A673 (cell line): Measurements from ENCODE around the gene KDM6B. TPM values are rescaled to one million over a fixed set of nuclear protein-coding genes. Genes with fewer than 3 reads are reported as not detected.

Experiments used
- BruUV-seq: library from RNA; stranded (reverse); fragments of 400-500 nt; replicated peaks from 2 replicates; lab custom pipeline; 2021; lab: Mats Ljungman, UMichigan
- CTCF ChIA-PET: fragments of 300-600 bp; sonication (Branson Sonifier 250); formaldehyde crosslinking; loops from one replicate; lab custom pipeline; 2022; ENCODE audit warnings: antibody characterized with exemption; lab: Charles Lee
- POLR2A ChIA-PET: fragments of 300-600 bp; sonication (Branson Sonifier 250); formaldehyde crosslinking; loops from one replicate; lab custom pipeline; 2022; ENCODE audit warnings: antibody characterized with exemption; ENCODE audit not compliant: low non-redundant PET; lab: Charles Lee
- DNase-seq: peaks from one replicate; pipeline ENCODE4 v3.0.0-alpha.2; 2015; ENCODE audit warnings: low spot score
- H3K27ac ChIP-seq: fragments of 200-600 bp; sonication (generic); 2 replicates; pipeline ENCODE4 v1.5.1; 2016; ENCODE audit warnings: mixed run types, low read depth, mild to moderate bottlenecking, mixed read lengths, antibody characterized with exemption, low read length; ENCODE audit not compliant: poor library complexity, severe bottlenecking
- H3K27me3 ChIP-seq: fragments of 200-600 bp; sonication (generic); replicated peaks from 2 replicates; pipeline ENCODE4 v1.6.1; 2017; ENCODE audit warnings: mixed run types, low read depth, mild to moderate bottlenecking, mixed read lengths, antibody characterized with exemption, low read length; ENCODE audit not compliant: insufficient read depth, poor library complexity
- H3K36me3 ChIP-seq: fragments of 200-600 bp; sonication (generic); 2 replicates; pipeline ENCODE4 v1.6.1; 2016; ENCODE audit warnings: mixed run types, mild to moderate bottlenecking, mixed read lengths, antibody characterized with exemption, low read length; ENCODE audit not compliant: insufficient read depth, poor library complexity, severe bottlenecking
- H3K4me1 ChIP-seq: fragments of 200-600 bp; sonication (generic); 2 replicates; pipeline ENCODE4 v1.6.1; 2017; ENCODE audit warnings: mixed run types, mild to moderate bottlenecking, mixed read lengths, antibody characterized with exemption, low read length; ENCODE audit not compliant: insufficient read depth, poor library complexity, severe bottlenecking
- H3K4me3 ChIP-seq: fragments of 200-600 bp; sonication (generic); 2 replicates; pipeline ENCODE4 v1.5.1; 2016; ENCODE audit warnings: low read depth, mixed run types, mild to moderate bottlenecking, mixed read lengths, low read length; ENCODE audit not compliant: poor library complexity, severe bottlenecking
- H3K9me3 ChIP-seq: fragments of 200-600 bp; sonication (generic); 2 replicates; pipeline ENCODE4 v1.6.1; 2016; ENCODE audit warnings: mixed run types, low read depth, mild to moderate bottlenecking, mixed read lengths, antibody characterized with exemption, low read length; ENCODE audit not compliant: poor library complexity, severe bottlenecking
- CTCF ChIP-seq: fragments of 300-800, 200-600 bp; sonication (generic); conservative IDR thresholded peaks from 2 replicates; pipeline ENCODE4 v1.5.1; 2017; ENCODE audit warnings: low read depth, mild to moderate bottlenecking, antibody characterized with exemption, low read length, moderate library complexity, mixed read lengths
- EZH2 ChIP-seq: fragments of 200-600 bp; sonication (generic); IDR thresholded peaks from 2 replicates; pipeline ENCODE4 v1.6.1; 2017; ENCODE audit warnings: borderline replicate concordance, low read depth, mild to moderate bottlenecking, mixed read lengths, antibody characterized with exemption, low read length; ENCODE audit not compliant: poor library complexity, severe bottlenecking
- intact Hi-C: fragments of 100-400 bp; cut with micrococcal nuclease; formaldehyde crosslinking; loops from one replicate; pipeline ENCODE4 v1.10.0; 2022; ENCODE audit not compliant: unreplicated experiment
- total RNA-seq: library from RNA; stranded (reverse); gene quantifications from 2 replicates; pipeline ENCODE4 v1.2.3, GENCODE V29; 2021

Gene KDM6B
- total RNA-seq, 1 experiment from 2014 or later, result 46.8 TPM

- no peaks in the 10 kb centered on the region for H3K9me3 ChIP-seq
- BruUV-seq, result no TSS peak
- POLR2A ChIA-PET, result no interaction called here
- intact Hi-C loops, result no loop called here
- no peak overlapping the region for H3K4me3 ChIP-seq
- H3K27ac ChIP-seq, result no peak overlapping the region
- no peak for TF ChIP-seq CTCF
- no peak for TF ChIP-seq EZH2
- DNase-seq, result no peak
- H3K27me3 ChIP-seq, result no peaks in the 10 kb centered on the region
- no peaks in the 10 kb centered on the region for H3K4me1 ChIP-seq
- no peaks in the 10 kb centered on the region for H3K36me3 ChIP-seq
- CTCF ChIA-PET, result no interaction called here
Measured at GRCh38 chr17:7803981-7804380, 30.0 kb upstream of the KDM6B start.

GRCh38 chr17:7806587-7806986 lies 27.4 kb upstream of the KDM6B start:
- no peaks in the 10 kb centered on the region for H3K36me3 ChIP-seq
- TF ChIP-seq CTCF (no peak), EZH2 (no peak)
- H3K27ac ChIP-seq, result no peak overlapping the region
- DNase-seq, result no peak
- POLR2A ChIA-PET, result no interaction called here
- BruUV-seq, result no TSS peak
- no peaks in the 10 kb centered on the region for H3K4me1 ChIP-seq
- H3K9me3 ChIP-seq, result no peaks in the 10 kb centered on the region
- H3K27me3 ChIP-seq, result no peaks in the 10 kb centered on the region
- CTCF ChIA-PET, result no interaction called here
- intact Hi-C loops, result no loop called here
- H3K4me3 ChIP-seq, result no peak overlapping the region

- no peak for DNase-seq
- intact Hi-C loops, result no loop called here
- Histone ChIP-seq H3K4me1 (no peaks in the 10 kb centered on the region), H3K9me3 (no peaks in the 10 kb centered on the region), H3K27ac (no peak overlapping the region), H3K4me3 (no peak overlapping the region), H3K27me3 (no peaks in the 10 kb centered on the region), H3K36me3 (no peaks in the 10 kb centered on the region)
- POLR2A ChIA-PET, result no interaction called here
- TF ChIP-seq CTCF (no peak), EZH2 (no peak)
- CTCF ChIA-PET, result no interaction called here
- no TSS peak for BruUV-seq
Measured at GRCh38 chr17:7807206-7807605, 26.8 kb upstream of the KDM6B start.
